ENCODE results near the gene RTN4RL2. TPM values are rescaled to one million over a fixed set of nuclear protein-coding genes. Genes with fewer than 3 reads are reported as not detected.
A peak's percentile ranks its signal among the peaks of the same experiment; 100 is the strongest.

RTN4RL2 gene
- total and polyA plus RNA-seq, 8 donors = 0.55 to 2.7 (median 1.3) TPM

DNA sequence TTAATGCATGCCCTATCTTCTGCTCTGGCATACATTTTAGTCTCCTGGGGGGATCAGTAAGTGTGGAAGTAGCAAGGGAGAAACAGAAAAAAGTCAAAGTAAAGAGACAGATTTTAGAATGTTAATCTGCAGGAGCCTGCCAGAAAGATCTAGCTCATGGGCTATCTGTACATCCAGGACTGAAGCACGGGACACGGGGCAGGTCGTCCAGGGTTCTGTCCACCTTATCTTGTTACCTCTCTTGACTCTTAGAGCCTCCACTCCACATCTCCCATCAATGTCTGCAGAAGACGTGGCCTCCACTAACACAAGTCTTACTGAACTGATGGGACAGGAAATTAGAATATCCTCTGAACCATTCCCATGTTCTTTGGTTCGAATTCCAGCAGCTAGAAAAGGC is 31.7 kb upstream of the RTN4RL2 start:
- WGBS, 2 donors = 82 to 89% methylated on average over 5 of the region's 5 CpGs
- intact Hi-C loops (cut with DNase I) = no loop called here
- TF ChIP-seq, protein P1, sequence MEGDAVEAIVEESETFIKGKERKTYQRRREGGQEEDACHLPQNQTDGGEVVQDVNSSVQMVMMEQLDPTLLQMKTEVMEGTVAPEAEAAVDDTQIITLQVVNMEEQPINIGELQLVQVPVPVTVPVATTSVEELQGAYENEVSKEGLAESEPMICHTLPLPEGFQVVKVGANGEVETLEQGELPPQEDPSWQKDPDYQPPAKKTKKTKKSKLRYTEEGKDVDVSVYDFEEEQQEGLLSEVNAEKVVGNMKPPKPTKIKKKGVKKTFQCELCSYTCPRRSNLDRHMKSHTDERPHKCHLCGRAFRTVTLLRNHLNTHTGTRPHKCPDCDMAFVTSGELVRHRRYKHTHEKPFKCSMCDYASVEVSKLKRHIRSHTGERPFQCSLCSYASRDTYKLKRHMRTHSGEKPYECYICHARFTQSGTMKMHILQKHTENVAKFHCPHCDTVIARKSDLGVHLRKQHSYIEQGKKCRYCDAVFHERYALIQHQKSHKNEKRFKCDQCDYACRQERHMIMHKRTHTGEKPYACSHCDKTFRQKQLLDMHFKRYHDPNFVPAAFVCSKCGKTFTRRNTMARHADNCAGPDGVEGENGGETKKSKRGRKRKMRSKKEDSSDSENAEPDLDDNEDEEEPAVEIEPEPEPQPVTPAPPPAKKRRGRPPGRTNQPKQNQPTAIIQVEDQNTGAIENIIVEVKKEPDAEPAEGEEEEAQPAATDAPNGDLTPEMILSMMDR (IDR thresholded peaks at IDR 0.05) = no peak
- Histone ChIP-seq H3K4me1 (peaks cover 16 to 21% (median 17%) of the 10 kb centered on the region in 3 donors), H3K4me3 (no peak overlapping the region), H3K36me3 (no peaks in the 10 kb centered on the region), H3K27ac (no peak overlapping the region), H3K27me3 (no peaks in the 10 kb centered on the region), H3K9me3 (no peaks in the 10 kb centered on the region)
- no peak for FAIRE-seq
- DNase-seq = no peak
- no peak for ATAC-seq

- no peaks in the 10 kb centered on the region for H3K27me3 ChIP-seq
- no peak overlapping the region for H3K4me3 ChIP-seq
- 32 to 43% methylated on average over 4 of the region's 4 CpGs for WGBS, 2 donors
- ATAC-seq (no peak), FAIRE-seq (no peak), DNase-seq (no peak)
- no peak overlapping the region for H3K27ac ChIP-seq
- H3K36me3 ChIP-seq = no peaks in the 10 kb centered on the region
- TF ChIP-seq, protein P1 (IDR thresholded peaks at IDR 0.05) = no peak
- H3K4me1 ChIP-seq = peaks cover 16 to 25% (median 17%) of the 10 kb centered on the region in 3 donors
- no peaks in the 10 kb centered on the region for H3K9me3 ChIP-seq
- intact Hi-C loops (cut with DNase I) = no loop called here
Observed at GRCh38 chr11:57429946-57430345, 30.4 kb upstream of the RTN4RL2 start.

DNA sequence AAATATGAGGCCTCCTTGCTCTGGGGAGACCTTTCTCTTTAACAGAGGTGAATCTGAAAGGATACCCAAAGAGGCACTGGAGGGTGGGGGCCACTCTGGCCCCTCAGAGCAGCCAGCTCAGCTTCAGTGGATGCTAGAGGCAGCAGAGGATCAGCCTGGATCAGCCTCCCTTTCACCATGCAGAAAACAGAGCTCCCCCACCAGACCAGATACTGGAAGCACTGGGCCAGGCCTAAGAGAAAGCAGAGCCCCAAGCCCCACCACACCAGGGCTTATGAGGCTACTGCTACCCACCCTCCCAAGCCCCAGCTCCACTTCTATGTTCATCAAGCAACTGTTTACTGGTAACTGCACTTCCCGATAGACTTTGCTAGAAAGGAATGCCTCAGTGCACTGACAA is 29.4 kb upstream of the RTN4RL2 start:
- H3K4me3 ChIP-seq = no peak overlapping the region
- TF ChIP-seq, protein P1 (IDR thresholded peaks at IDR 0.05) = no peak
- intact Hi-C loops (cut with DNase I) = no loop called here
- ATAC-seq (no peak), DNase-seq (no peak), FAIRE-seq (no peak)
- no peak overlapping the region for H3K27ac ChIP-seq
- H3K27me3 ChIP-seq = no peaks in the 10 kb centered on the region
- no peaks in the 10 kb centered on the region for H3K36me3 ChIP-seq
- 94 to 100% methylated on average over 1 of the region's 1 CpG for WGBS, 2 donors
- H3K9me3 ChIP-seq = no peaks in the 10 kb centered on the region
- peaks cover 9 to 19% (median 9%) of the 10 kb centered on the region in 3 donors for H3K4me1 ChIP-seq

GRCh38 chr11:57432149-57432561 is 28.2 kb upstream of the RTN4RL2 start:
- ATAC-seq (peak in 1 of 4 donors; percentile 7), DNase-seq (no peak), FAIRE-seq (no peak)
- H3K27ac ChIP-seq = no peak overlapping the region
- H3K4me1 ChIP-seq = peaks cover 6 to 14% (median 9%) of the 10 kb centered on the region in 3 donors
- TF ChIP-seq, protein P1 (IDR thresholded peaks at IDR 0.05) = no peak
- H3K4me3 ChIP-seq = no peak overlapping the region
- no peaks in the 10 kb centered on the region for H3K36me3 ChIP-seq
- 73 to 80% methylated on average over 5 of the region's 5 CpGs for WGBS, 2 donors
- H3K9me3 ChIP-seq = no peaks in the 10 kb centered on the region
- intact Hi-C loops (cut with DNase I) = no loop called here
- H3K27me3 ChIP-seq = no peaks in the 10 kb centered on the region

DNA sequence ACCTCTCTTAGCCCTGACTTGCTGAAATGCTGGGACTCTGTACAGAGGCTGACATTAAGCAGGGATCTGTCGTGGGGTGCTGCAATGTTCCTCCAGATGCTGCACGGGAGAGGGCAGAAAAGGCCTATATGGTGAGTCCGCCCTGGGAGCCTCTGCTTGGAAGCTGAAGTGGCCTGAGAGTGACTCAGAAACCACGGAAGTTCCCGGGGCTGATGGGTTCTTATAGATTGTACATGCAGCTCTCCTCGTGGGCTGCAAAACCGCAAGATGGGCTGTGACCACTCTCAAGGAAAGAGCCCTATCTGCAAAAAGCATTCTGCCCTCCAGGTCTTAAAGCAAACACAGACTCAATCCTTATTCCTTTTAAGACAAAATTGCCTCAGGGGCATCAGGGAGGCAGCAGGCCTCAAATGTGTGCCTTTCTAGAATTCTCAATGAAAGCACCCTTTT is 27.6 kb upstream of the RTN4RL2 start:
- Histone ChIP-seq H3K9me3 (no peaks in the 10 kb centered on the region), H3K4me3 (no peak overlapping the region), H3K27ac (no peak overlapping the region), H3K4me1 (peaks cover 3 to 8% (median 6%) of the 10 kb centered on the region in 3 donors), H3K27me3 (no peaks in the 10 kb centered on the region), H3K36me3 (no peaks in the 10 kb centered on the region)
- FAIRE-seq = no peak
- intact Hi-C loops (cut with DNase I) = no loop called here
- 82 to 91% methylated on average over 7 of the region's 7 CpGs for WGBS, 2 donors
- DNase-seq = peak in 1 of 6 donors; percentile 25
- TF ChIP-seq, protein P1 (IDR thresholded peaks at IDR 0.05) = no peak
- peak in 2 of 4 donors; percentile 38 to 39 for ATAC-seq

Data from pancreas (tissue), 10 donors.